Effector CD8-positive, alpha-beta T cell (primary cell): ENCODE results near the gene CAPN7.

Experiments used
- DNase-seq: peaks from one replicate; lab custom pipeline; 2025; lab: John Stamatoyannopoulos, UW

CAPN7 gene

GRCh38 chr3:15199493-15200105 lies 6.4 kb upstream of the CAPN7 start:
- no peak for DNase-seq

- DNase-seq, result no peak
Observed at GRCh38 chr3:15204005-15204404, 2.0 kb upstream of the CAPN7 start.

GRCh38 chr3:15205482-15205933 lies 538 bp upstream of the CAPN7 start:
- DNase-seq, result no peak

GRCh38 chr3:15206662-15207576 lies 873 bp downstream of the CAPN7 start:
- no peak for DNase-seq

GRCh38 chr3:15207836-15208504 lies 1.9 kb downstream of the CAPN7 start:
- DNase-seq, result no peak

GRCh38 chr3:15211937-15212336 lies 5.9 kb downstream of the CAPN7 start:
- DNase-seq, result no peak

- DNase-seq, result no peak
Observed at GRCh38 chr3:15214758-15215157, 8.7 kb downstream of the CAPN7 start.

GRCh38 chr3:15215996-15216395 lies 9.9 kb downstream of the CAPN7 start:
- no peak for DNase-seq

- DNase-seq, result no peak
Observed at GRCh38 chr3:15216501-15216900, 10.5 kb downstream of the CAPN7 start.

GRCh38 chr3:15217011-15217671 lies 11.1 kb downstream of the CAPN7 start:
- DNase-seq, result no peak

GRCh38 chr3:15217841-15218267 lies 11.8 kb downstream of the CAPN7 start:
- no peak for DNase-seq

GRCh38 chr3:15218689-15219088 lies 12.6 kb downstream of the CAPN7 start:
- no peak for DNase-seq

- no peak for DNase-seq
Observed at GRCh38 chr3:15220056-15220455, 14.0 kb downstream of the CAPN7 start.

GRCh38 chr3:15220661-15221060 lies 14.6 kb downstream of the CAPN7 start:
- DNase-seq, result no peak

- no peak for DNase-seq
Observed at GRCh38 chr3:15221574-15222217, 15.7 kb downstream of the CAPN7 start.

- no peak for DNase-seq
Observed at GRCh38 chr3:15223685-15224572, 17.9 kb downstream of the CAPN7 start.

GRCh38 chr3:15228147-15228546 lies 22.1 kb downstream of the CAPN7 start:
- no peak for DNase-seq

GRCh38 chr3:15229262-15229661 lies 23.2 kb downstream of the CAPN7 start:
- no peak for DNase-seq

- peak; percentile 8 for DNase-seq
Observed at GRCh38 chr3:15241341-15241740, 35.3 kb downstream of the CAPN7 start.

- no peak for DNase-seq
Observed at GRCh38 chr3:15243822-15244482, 37.9 kb downstream of the CAPN7 start.
